CD4-positive, alpha-beta T cell treated with Interleukin-1 beta for 1 hour (primary cell): ENCODE results near the gene ZNF316.

Source experiments
- DNase-seq, 2 donors: peaks; one replicate each; pipeline ENCODE4 v3.0.0-alpha.2; 2020 to 2022

The ZNF316 gene

GRCh38 chr7:6691609-6692106 lies 54.5 kb downstream of the ZNF316 start:
- DNase-seq = no peak

- DNase-seq = no peak
Measured at GRCh38 chr7:6700793-6701192, 63.7 kb downstream of the ZNF316 start.

GRCh38 chr7:6701860-6702259 lies 64.7 kb downstream of the ZNF316 start:
- DNase-seq = no peak
